LNCAP (cell line): ENCODE results near the gene SORCS2.

Experiments
- CTCF ChIP-seq: fragments of 450-650 bp; IDR thresholded peaks from 2 replicates; pipeline ENCODE4 v1.5.1; 2017; ENCODE audit warnings: mild to moderate bottlenecking

SORCS2 gene

GRCh38 chr4:7348946-7349900, 156.9 kb downstream of the SORCS2 start:
- TF ChIP-seq CTCF: no peak

- TF ChIP-seq CTCF: no peak
Observed at GRCh38 chr4:7350396-7350795, 158.1 kb downstream of the SORCS2 start.

DNA sequence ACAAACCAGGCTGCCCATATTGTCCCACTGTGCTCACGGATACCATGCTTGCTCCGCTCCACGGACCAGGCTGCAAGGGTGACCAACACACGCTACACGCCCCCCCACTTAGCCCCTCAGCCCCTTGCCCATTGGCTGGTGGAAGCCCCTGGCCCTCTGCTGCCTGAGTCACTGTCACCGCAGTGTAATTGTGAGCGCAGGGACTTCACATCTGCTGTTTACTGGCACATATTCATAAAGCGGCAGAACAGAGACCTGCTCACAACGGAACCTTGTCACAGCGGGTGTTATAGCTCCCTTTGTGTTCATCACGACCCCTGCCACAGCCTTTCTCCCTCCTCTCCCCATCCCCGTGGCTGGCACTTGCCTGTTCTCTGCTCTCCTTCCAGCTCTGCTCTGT, 158.7 kb downstream of the SORCS2 start:
- TF ChIP-seq CTCF: no peak

DNA sequence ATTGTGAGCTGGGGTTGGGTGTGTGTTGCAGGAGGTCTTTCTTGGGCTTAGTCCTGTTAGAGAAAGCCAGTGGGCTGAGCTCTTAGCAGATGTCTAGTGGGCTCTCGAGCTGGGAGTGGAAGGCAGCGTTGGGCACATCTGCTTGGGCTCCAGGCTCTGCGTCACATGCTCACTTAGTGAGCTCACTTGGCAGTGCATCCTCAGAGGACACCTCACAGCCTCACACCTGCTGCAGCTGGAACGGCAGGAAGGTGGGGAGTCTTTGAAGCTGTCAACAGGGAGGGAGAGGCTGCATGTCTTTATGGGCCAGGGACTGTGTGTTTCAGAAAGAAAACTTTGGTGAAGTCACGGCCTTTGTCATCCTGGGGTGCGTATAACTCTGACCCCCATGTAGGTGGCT, 160.1 kb downstream of the SORCS2 start:
- no peak for TF ChIP-seq CTCF

- TF ChIP-seq CTCF: no peak
Observed at GRCh38 chr4:7353046-7353790, 160.9 kb downstream of the SORCS2 start.

- TF ChIP-seq CTCF: no peak
Observed at GRCh38 chr4:7353846-7354610, 161.7 kb downstream of the SORCS2 start.

- no peak for TF ChIP-seq CTCF
Observed at GRCh38 chr4:7354927-7355326, 162.6 kb downstream of the SORCS2 start.
